Neural crest cell (in vitro differentiated cells): ENCODE results near the gene GNPTAB. TPM values are rescaled to one million over a fixed set of nuclear protein-coding genes. Genes with fewer than 3 reads are reported as not detected.
A peak's percentile ranks its signal among the peaks of the same experiment; 100 is the strongest.

Experiments used
- DNase-seq: peaks from one replicate; pipeline ENCODE4 v3.0.0; 2021; ENCODE audit warnings: low read depth, mixed read lengths, low spot score
- H3K27ac Mint-ChIP-seq: one replicate; pipeline ENCODE4 v1.8.0; 2021; ENCODE audit warnings: mild to moderate bottlenecking, mixed read lengths; ENCODE audit not compliant: unreplicated experiment
- H3K27me3 Mint-ChIP-seq: 2 replicates; pipeline ENCODE4 v1.8.0; 2021; ENCODE audit warnings: low read depth, mild to moderate bottlenecking, mixed read lengths
- H3K36me3 Mint-ChIP-seq: 2 replicates; pipeline ENCODE4 v1.8.0; 2021; ENCODE audit warnings: low read depth, mild to moderate bottlenecking, mixed read lengths
- H3K4me1 Mint-ChIP-seq: 2 replicates; pipeline ENCODE4 v1.8.0; 2021; ENCODE audit warnings: mixed read lengths
- H3K4me3 Mint-ChIP-seq: one replicate; pipeline ENCODE4 v1.8.0; 2021; ENCODE audit warnings: mild to moderate bottlenecking, mixed read lengths
- H3K9me3 Mint-ChIP-seq: 2 replicates; pipeline ENCODE4 v1.8.0; 2021; ENCODE audit warnings: mixed read lengths
- total RNA-seq: library from RNA; stranded (reverse); gene quantifications from 2 replicates; pipeline ENCODE4 v1.2.1, GENCODE V29; 2021
- TF ChIP-seq, protein P1 (sequence below): fragments of 200-600 bp; sonication (generic); conservative IDR thresholded peaks from 2 replicates; pipeline ENCODE4 v1.5.0; 2021; ENCODE audit warnings: antibody characterized with exemption, mild to moderate bottlenecking

Gene GNPTAB
- total RNA-seq, 1 donor from 2014 or later: 11.0 TPM

DNA sequence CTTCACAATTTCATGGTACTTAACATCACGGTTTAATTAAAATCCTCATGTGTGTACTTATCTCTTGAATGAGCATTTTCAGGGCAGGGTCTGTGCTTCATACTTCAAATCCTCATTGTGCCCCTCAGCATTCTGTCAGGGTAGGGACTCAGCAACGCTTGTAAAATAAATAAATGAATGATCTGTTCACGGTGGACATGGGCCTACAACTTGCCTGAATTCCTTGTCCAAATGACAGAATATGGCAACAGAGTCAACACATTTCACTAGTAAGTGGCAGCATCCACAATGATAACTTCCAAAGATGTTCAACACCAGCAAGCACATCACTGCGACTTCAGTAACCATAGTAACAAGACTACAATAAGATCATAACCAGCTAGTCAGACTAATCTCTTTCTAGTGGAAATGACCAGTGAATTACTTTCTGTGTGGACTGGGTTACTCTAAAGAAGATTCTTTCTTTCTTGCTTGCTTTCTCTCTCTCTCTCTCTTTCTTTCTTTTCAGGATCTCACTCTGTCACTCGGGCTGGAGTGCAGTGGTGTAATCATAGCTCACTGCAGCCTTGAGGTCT is 14.5 kb upstream of the GNPTAB start:
- no peaks in the 10 kb centered on the region for H3K9me3 Mint-ChIP-seq
- no peaks in the 10 kb centered on the region for H3K27me3 Mint-ChIP-seq
- TF ChIP-seq, protein P1, sequence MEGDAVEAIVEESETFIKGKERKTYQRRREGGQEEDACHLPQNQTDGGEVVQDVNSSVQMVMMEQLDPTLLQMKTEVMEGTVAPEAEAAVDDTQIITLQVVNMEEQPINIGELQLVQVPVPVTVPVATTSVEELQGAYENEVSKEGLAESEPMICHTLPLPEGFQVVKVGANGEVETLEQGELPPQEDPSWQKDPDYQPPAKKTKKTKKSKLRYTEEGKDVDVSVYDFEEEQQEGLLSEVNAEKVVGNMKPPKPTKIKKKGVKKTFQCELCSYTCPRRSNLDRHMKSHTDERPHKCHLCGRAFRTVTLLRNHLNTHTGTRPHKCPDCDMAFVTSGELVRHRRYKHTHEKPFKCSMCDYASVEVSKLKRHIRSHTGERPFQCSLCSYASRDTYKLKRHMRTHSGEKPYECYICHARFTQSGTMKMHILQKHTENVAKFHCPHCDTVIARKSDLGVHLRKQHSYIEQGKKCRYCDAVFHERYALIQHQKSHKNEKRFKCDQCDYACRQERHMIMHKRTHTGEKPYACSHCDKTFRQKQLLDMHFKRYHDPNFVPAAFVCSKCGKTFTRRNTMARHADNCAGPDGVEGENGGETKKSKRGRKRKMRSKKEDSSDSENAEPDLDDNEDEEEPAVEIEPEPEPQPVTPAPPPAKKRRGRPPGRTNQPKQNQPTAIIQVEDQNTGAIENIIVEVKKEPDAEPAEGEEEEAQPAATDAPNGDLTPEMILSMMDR: no peak

DNA sequence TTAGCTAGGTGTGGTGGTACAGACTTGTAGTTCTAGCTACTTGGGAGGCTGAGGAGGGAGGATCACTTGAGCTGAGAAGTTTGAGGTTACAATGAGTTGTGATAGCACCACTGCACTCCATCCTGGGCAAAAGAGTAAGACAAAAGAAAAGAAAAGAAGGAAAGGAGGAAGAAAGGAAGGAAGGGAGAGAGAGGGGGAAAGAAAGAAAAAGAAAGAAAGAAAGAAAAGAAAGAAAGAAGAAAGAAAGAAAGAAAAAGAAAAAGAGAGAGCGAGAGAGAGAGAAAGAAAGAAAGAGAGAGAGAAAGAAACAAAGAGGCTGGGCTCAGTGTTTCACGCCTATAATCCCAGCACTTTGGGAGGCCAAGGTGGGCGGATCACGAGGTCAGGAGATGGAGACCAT is 10.3 kb upstream of the GNPTAB start:
- TF ChIP-seq, protein P1: no peak
- Mint-ChIP-seq H3K4me1 (no peaks in the 10 kb centered on the region), H3K27ac (no peak overlapping the region), H3K36me3 (no peaks in the 10 kb centered on the region), H3K4me3 (no peak overlapping the region), H3K9me3 (no peaks in the 10 kb centered on the region), H3K27me3 (no peaks in the 10 kb centered on the region)
- DNase-seq: no peak

More for the DNA sequence above, 14.5 kb upstream of the GNPTAB start:
- Mint-ChIP-seq H3K4me3 (no peak overlapping the region), H3K36me3 (no peaks in the 10 kb centered on the region), H3K4me1 (no peaks in the 10 kb centered on the region), H3K27ac (no peak overlapping the region)
- no peak for DNase-seq

DNA sequence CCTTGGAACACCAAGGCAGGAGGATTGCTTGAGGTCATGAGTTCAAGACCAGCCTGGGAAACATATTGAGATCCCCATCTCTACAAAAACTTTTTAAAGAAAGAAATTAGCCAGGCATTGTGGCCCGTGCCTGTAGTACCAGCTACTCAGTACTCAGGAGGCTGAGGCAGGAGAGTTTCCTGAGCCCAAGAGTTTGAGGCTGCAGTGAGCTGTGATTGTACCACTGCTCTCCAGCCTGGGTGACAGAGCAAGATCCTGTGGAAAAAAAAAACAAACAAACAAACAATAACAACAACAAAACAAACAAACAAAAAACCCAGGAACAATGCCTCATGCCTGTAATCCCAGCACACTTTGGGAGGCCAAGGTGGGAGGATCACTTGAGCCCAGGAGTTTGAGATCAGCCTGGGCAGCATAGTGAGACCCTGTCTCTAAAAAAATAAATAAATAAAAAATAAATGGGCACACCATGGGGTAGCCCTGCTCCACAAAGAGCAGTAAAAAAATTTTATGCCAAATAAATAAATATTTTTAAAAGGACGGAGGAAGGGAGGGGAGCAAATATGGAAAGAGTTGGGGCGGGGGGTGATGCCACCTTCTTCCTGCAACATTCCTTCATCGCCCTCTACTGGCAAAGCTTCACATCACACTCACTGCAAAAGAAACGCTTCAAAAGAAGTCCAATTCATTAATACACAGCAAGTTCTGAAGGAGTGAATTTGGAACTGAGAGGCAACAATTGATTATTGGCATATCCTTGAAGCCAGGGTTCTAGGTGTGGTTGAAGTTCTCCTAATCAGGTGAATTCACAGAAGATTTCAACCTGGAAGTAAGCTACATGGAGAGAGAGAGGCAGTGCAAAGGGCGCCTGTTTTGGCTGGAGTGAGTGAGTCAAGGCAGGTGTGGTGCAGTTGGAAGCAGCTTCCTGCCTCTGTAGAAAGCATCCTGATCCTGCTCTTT is 8.8 kb upstream of the GNPTAB start:
- peak; percentile 68 for DNase-seq
- no peaks in the 10 kb centered on the region for H3K4me1 Mint-ChIP-seq
- TF ChIP-seq, protein P1: peak; percentile 88

DNA sequence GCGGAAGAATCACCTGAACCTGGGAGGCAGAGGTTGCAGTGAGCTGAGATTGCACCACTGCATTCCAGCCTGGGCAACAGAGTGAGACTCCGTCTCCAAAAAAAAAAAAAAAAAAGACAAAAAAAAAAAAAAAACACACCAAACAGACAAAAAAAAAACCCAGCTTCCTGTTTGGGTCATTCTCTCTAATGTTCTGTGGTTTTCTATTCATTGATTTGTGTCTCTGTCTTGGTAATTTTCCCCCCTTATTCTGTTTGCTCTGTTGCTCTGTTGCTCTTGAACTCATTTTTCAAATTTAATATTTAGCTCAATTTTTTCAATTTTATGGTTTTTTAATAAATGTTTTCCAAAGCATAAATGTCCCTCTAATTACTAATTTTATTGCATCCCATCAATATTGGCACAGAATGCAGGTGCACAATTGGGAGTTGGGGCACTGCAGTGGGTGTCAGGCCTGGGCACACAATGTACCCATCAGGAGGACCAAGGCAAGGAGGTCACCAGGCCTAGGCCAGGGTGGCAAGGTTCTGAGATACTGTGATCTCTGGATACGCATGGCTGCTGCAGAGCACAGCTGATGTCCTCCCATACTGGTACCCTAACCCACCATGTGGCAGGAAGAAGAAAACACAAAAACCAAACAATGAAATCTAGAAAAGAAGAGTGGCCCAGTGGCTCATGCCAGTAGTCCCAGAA is 8.0 kb upstream of the GNPTAB start:
- Mint-ChIP-seq H3K4me1 (no peaks in the 10 kb centered on the region), H3K36me3 (no peaks in the 10 kb centered on the region), H3K27ac (no peak overlapping the region)

More for the DNA sequence above, 8.8 kb upstream of the GNPTAB start:
- no peaks in the 10 kb centered on the region for H3K36me3 Mint-ChIP-seq
- H3K9me3 Mint-ChIP-seq: no peaks in the 10 kb centered on the region
- no peak overlapping the region for H3K27ac Mint-ChIP-seq
- H3K27me3 Mint-ChIP-seq: no peaks in the 10 kb centered on the region
- H3K4me3 Mint-ChIP-seq: no peak overlapping the region

DNA sequence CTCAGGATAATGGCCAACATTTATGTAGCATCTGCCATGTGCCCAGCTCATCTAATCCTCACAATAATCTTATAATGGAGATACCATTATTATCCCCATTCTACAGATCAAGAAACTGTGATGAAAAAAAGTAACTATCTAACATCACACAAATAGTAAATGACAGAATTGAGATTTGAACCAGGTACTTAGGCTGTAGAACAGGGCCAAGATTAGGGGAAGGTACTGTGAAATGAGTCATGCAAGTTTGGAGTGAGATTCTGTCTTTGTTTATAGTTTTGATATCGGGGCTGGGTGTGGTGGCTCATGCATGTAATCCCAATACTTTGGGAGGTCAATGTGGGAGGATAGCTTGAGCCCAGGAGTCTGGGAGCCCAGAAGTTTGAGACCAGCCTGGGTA is 1.3 kb upstream of the GNPTAB start:
- peak overlapping the region; percentile 41 for H3K4me3 Mint-ChIP-seq
- TF ChIP-seq, protein P1: no peak
- peaks cover 15% of the 10 kb centered on the region for H3K4me1 Mint-ChIP-seq
- no peak for DNase-seq
- no peak overlapping the region for H3K27ac Mint-ChIP-seq
- H3K27me3 Mint-ChIP-seq: peaks cover 12% of the 10 kb centered on the region
- H3K9me3 Mint-ChIP-seq: no peaks in the 10 kb centered on the region
- no peaks in the 10 kb centered on the region for H3K36me3 Mint-ChIP-seq

More for the DNA sequence above, 8.0 kb upstream of the GNPTAB start:
- no peak for DNase-seq
- no peak overlapping the region for H3K4me3 Mint-ChIP-seq
- TF ChIP-seq, protein P1: no peak
- H3K9me3 Mint-ChIP-seq: no peaks in the 10 kb centered on the region
- H3K27me3 Mint-ChIP-seq: no peaks in the 10 kb centered on the region
